Lower lobe of right lung (tissue), 2 donors: ENCODE measurements around the gene KCNQ5. TPM values are rescaled to one million over a fixed set of nuclear protein-coding genes. Genes with fewer than 3 reads are reported as not detected.

ENCODE experiments used
- ATAC-seq, 2 donors: fragments of 200-7000 bp; cut with Tn5 transposase; one replicate each; pipeline ENCODE4 v1.9.1; 2020 to 2022; ENCODE audit warnings: mild to moderate bottlenecking in 2 of 2, moderate library complexity in 2 of 2
- DNase-seq: peaks from one replicate; pipeline ENCODE4 v3.0.0-alpha.2; 2020
- H3K27ac ChIP-seq: fragments of 200-600 bp; one replicate; pipeline ENCODE4 v1.8.0; 2022
- H3K27me3 ChIP-seq: fragments of 200-600 bp; one replicate; pipeline ENCODE4 v1.8.0; 2022; ENCODE audit warnings: low read depth
- H3K36me3 ChIP-seq: fragments of 200-600 bp; one replicate; pipeline ENCODE4 v1.8.0; 2022; ENCODE audit warnings: mild to moderate bottlenecking
- H3K4me1 ChIP-seq: fragments of 200-600 bp; one replicate; pipeline ENCODE4 v1.8.0; 2022
- H3K4me3 ChIP-seq: fragments of 200-600 bp; one replicate; pipeline ENCODE4 v1.8.0; 2022; ENCODE audit warnings: mild to moderate bottlenecking
- H3K9me3 ChIP-seq: fragments of 200-600 bp; one replicate; pipeline ENCODE4 v1.8.0; 2022
- CTCF ChIP-seq: fragments of 200-600 bp; IDR thresholded peaks from one replicate; pipeline ENCODE4 v1.8.0; 2022; ENCODE audit warnings: antibody characterized with exemption, mild to moderate bottlenecking
- intact Hi-C: fragments of 100-400 bp; cut with DNase I; formaldehyde crosslinking; loops from one replicate; pipeline ENCODE4 v1.11.0; 2022
- total RNA-seq: library from RNA; stranded (reverse); fragmentation: NEBNext Ultra II Directional; extraction: Animal tissue kit (Norgen Biotek cat#: 25700); gene quantifications from one replicate; pipeline ENCODE4 v1.2.1, GENCODE V29; 2021
- donor health status: DM: no; HTN: yes; CAD: no; lungs with severe emphysema.

Gene KCNQ5
- total RNA-seq, 1 donor from 2014 or later: 0.35 TPM

GRCh38 chr6:73151732-73152131, 529.9 kb downstream of the KCNQ5 start:
- H3K4me3 ChIP-seq: no peak overlapping the region
- no peak overlapping the region for H3K27ac ChIP-seq
- no peak for DNase-seq
- intact Hi-C loops: no loop called here
- H3K36me3 ChIP-seq: no peaks in the 10 kb centered on the region
- no peaks in the 10 kb centered on the region for H3K4me1 ChIP-seq
- no peak for TF ChIP-seq CTCF
- no peaks in the 10 kb centered on the region for H3K27me3 ChIP-seq
- H3K9me3 ChIP-seq: no peaks in the 10 kb centered on the region
- no peak for ATAC-seq

- H3K9me3 ChIP-seq: no peaks in the 10 kb centered on the region
- no peak for ATAC-seq
- H3K4me3 ChIP-seq: no peak overlapping the region
- no peak overlapping the region for H3K27ac ChIP-seq
- TF ChIP-seq CTCF: no peak
- intact Hi-C loops: no loop called here
- no peaks in the 10 kb centered on the region for H3K36me3 ChIP-seq
- H3K4me1 ChIP-seq: no peaks in the 10 kb centered on the region
- DNase-seq: no peak
- no peaks in the 10 kb centered on the region for H3K27me3 ChIP-seq
These were observed 530.7 kb downstream of the KCNQ5 start for GRCh38 chr6:73152556-73152955.

GRCh38 chr6:73152966-73153757, 531.3 kb downstream of the KCNQ5 start:
- H3K27me3 ChIP-seq: no peaks in the 10 kb centered on the region
- intact Hi-C loops: no loop called here
- no peak for DNase-seq

GRCh38 chr6:73156793-73157767, 535.2 kb downstream of the KCNQ5 start:
- TF ChIP-seq CTCF: no peak
- H3K9me3 ChIP-seq: no peaks in the 10 kb centered on the region
- intact Hi-C loops: no loop called here
- H3K27ac ChIP-seq: no peak overlapping the region
- no peaks in the 10 kb centered on the region for H3K36me3 ChIP-seq
- no peak overlapping the region for H3K4me3 ChIP-seq
- DNase-seq: no peak
- H3K4me1 ChIP-seq: no peaks in the 10 kb centered on the region
- H3K27me3 ChIP-seq: no peaks in the 10 kb centered on the region
- peak in 1 of 2 donors; percentile 37 for ATAC-seq

More at GRCh38 chr6:73152966-73153757, 531.3 kb downstream of the KCNQ5 start:
- no peaks in the 10 kb centered on the region for H3K36me3 ChIP-seq
- no peak for TF ChIP-seq CTCF
- H3K4me1 ChIP-seq: no peaks in the 10 kb centered on the region
- no peaks in the 10 kb centered on the region for H3K9me3 ChIP-seq
- H3K4me3 ChIP-seq: no peak overlapping the region
- no peak overlapping the region for H3K27ac ChIP-seq
- ATAC-seq: no peak

GRCh38 chr6:73157870-73158269, 536.0 kb downstream of the KCNQ5 start:
- Histone ChIP-seq H3K9me3 (no peaks in the 10 kb centered on the region), H3K27ac (no peak overlapping the region), H3K27me3 (no peaks in the 10 kb centered on the region), H3K36me3 (no peaks in the 10 kb centered on the region), H3K4me3 (no peak overlapping the region), H3K4me1 (no peaks in the 10 kb centered on the region)
- ATAC-seq: no peak
- no peak for TF ChIP-seq CTCF
- no peak for DNase-seq
- intact Hi-C loops: no loop called here
